GM10248 (cell line): Measurements from ENCODE around the gene OR52K2.

Experiments used
- CTCF ChIA-PET: fragments of 300-600 bp; sonication (Branson Sonifier 250); formaldehyde crosslinking; extraction: SDS; loops from one replicate; lab custom pipeline; 2021; ENCODE audit warnings: antibody characterized with exemption; lab: Yijun Ruan, JAX
- POLR2A ChIA-PET: fragments of 350-650 bp; sonication (Branson Sonifier 250); formaldehyde crosslinking; extraction: SDS; loops from one replicate; lab custom pipeline; 2020; ENCODE audit warnings: antibody characterized with exemption; lab: Yijun Ruan, JAX
- DNase-seq: peaks from one replicate; pipeline ENCODE4 v3.0.0; 2012; ENCODE audit errors: extremely low spot score
- TF ChIP-seq, protein P1 (sequence below): IDR thresholded peaks from 2 replicates; pipeline ENCODE4 v1.5.1; 2012; ENCODE audit warnings: mild to moderate bottlenecking, low read depth; ENCODE audit errors: extremely low read depth, missing control alignments, control extremely low read depth

The OR52K2 gene

DNA sequence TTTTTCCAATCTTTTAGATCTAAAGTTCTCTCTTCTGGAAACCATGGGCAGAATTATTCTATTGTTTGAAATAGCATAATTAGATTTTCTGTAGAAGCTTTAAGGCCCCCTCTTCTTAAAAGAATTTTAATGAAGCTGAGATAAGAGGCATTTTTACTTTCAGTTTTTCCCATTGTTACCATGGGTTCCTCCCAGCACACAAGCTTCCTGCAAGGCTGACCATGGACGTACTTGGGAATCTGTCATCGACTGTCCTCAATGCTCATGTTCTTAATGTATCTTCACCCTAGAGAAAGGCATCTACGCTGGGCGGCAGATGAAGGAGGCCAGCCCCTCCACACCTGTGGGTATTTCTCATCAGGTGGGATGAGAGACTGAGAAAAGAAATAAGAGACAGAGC lies 11.1 kb downstream of the OR52K2 start:
- no peak for DNase-seq
- TF ChIP-seq, protein P1, sequence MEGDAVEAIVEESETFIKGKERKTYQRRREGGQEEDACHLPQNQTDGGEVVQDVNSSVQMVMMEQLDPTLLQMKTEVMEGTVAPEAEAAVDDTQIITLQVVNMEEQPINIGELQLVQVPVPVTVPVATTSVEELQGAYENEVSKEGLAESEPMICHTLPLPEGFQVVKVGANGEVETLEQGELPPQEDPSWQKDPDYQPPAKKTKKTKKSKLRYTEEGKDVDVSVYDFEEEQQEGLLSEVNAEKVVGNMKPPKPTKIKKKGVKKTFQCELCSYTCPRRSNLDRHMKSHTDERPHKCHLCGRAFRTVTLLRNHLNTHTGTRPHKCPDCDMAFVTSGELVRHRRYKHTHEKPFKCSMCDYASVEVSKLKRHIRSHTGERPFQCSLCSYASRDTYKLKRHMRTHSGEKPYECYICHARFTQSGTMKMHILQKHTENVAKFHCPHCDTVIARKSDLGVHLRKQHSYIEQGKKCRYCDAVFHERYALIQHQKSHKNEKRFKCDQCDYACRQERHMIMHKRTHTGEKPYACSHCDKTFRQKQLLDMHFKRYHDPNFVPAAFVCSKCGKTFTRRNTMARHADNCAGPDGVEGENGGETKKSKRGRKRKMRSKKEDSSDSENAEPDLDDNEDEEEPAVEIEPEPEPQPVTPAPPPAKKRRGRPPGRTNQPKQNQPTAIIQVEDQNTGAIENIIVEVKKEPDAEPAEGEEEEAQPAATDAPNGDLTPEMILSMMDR, result no peak
- ChIA-PET POLR2A (no interaction called here), CTCF (no interaction called here)

DNA sequence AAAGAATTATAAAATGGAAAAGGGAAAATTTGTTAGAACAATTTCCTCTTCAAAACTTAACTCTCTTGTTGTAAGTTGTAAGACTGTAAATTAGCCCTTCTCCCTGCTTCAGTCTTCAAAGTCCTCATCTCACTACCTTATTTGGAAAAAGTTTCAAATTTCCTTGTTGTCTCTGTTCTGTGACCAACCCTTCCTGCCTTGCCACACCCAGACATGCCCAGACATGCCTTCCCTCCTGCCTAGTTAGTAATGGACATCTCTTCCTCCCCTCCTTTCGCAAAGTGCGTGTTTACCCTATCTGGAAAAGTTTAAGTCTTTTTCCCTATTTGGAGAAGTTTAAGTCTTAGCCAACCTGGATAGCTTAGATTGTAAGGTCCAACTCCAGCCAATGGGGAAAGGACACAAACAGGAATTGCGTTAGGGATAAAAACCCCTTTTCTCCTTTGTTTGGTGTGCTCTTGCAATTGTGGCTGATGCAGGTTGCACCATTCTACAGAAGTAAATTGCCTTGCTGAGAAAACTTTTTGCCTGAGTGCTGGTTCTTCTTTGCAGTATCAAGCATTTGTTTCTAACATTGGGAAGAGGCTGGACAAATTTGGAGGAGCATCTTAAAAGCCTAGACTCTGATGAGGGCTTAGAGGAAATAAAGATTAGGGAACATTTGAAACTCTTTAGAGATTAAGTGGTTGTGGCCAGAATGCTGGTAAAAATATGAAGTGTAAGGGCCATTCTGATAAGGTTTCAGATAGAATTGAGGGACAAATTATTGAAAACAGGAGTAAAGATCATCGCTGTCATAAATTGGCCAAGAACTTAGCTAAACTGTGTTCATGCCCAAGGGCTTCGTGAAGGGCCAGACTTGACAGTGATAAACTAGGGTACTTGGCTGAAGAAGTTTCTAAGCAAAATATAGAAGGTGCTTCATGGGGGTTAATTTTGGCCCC lies 15.4 kb downstream of the OR52K2 start:
- TF ChIP-seq, protein P1, result no peak
- DNase-seq, result no peak
- ChIA-PET CTCF (interaction anchor here (2.1 kb wide), 1 partner anchor 29 kb away, joined by 5 read pairs; no protein-coding TSS in a partner anchor), POLR2A (no interaction called here)

DNA sequence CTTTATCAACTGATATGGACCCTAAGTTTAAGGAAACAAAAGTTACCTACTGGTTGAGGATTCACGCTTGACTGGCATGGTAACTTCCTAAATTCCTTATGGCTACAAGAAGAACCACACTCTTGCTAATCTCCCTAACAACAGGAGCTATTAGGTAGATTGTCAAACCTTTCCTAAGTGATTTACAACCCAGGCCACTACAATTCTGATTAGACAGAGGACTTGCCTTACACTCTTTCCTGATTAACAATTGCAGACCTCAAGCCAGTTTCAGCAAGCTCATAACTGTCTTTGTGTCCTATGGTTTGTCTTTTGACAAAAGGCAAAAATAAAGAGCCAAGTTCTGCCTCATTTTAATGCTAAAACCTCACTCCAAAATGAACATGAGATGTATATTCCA lies 16.3 kb downstream of the OR52K2 start:
- TF ChIP-seq, protein P1, result no peak
- no peak for DNase-seq
- CTCF ChIA-PET, result no interaction called here
- POLR2A ChIA-PET, result no interaction called here

DNA sequence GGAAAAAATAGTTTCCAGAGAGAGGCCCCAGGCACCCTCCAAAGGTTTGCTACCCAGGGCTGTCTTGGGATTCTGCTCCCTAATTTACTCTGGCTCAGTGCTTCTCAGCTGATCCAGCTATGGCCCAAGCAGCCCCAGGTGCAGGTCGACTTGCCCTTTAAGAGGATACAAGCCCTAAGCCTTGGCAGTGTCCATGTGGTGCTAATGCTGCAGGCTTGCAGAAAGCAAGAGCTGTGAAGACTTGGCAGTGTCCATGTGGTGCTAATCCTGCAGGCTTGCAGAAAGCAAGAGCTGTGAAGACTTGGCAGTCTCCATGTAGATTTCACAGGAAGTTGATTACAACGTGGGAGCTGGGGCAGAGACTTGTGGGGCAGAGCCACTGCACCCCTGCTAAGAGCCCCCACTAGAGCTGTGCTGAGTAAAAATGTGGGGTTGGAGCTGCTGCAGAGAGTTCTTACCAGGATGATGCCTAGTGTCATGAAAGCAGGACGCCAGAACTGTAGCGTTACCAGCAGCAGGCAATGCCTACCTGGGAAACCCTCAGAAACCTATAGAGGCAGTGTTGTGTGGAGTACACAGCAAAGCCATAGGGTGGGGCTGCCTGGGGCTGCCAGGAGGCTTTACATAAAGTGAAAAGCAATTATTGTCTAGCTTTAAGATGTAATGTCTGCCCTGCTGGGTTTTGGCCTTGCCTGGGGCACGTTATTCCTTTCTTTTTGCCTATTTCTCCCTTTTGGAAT lies 17.2 kb downstream of the OR52K2 start:
- CTCF ChIA-PET, result no interaction called here
- POLR2A ChIA-PET, result no interaction called here
- TF ChIP-seq, protein P1, result no peak
- DNase-seq, result no peak

DNA sequence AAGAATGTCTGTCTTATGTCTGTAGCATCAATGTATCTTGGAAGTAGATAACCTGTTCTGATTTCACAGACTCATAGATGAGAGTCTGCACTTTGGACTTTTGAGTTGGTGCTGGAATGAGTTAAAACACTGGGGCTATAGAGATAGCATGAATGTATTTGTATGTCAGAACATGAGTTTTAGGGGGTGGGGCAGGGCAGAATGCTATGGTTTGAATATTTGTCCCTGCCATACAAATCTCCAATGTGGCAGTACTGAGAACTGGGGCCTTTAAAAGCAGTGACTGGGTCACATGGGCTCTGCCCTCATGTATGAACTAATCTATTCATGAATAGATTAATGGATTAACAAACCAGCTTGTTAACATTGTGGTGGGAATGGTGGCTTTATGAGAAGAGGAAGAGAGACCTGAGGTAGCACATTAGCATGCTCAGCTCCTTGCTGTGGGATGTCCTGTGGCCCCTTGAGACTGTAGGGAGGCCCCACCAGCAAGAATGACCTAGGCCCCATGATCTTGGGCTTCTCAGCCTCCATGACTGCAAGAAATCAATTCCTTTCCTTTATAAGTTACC lies 17.9 kb downstream of the OR52K2 start:
- TF ChIP-seq, protein P1, result no peak
- CTCF ChIA-PET, result interaction anchor here (1.5 kb wide), 1 partner anchor 9 kb away, joined by 3 read pairs; no protein-coding TSS in a partner anchor
- POLR2A ChIA-PET, result no interaction called here
- DNase-seq, result no peak
